Measurements from ENCODE around the gene COL5A1. TPM values are rescaled to one million over a fixed set of nuclear protein-coding genes. Genes with fewer than 3 reads are reported as not detected.

COL5A1 gene
- polyA plus RNA-seq, 1 donor (not counting 4 experiments of a cell fraction or from before 2014, with no cell fraction given): 3.1 TPM

- DNase-seq (ENCODE audit: low read depth, low spot score): no peak
- H4K20me1 ChIP-seq (ENCODE audit: control insufficient read depth, extremely low read depth, insufficient read depth, low read length): no peaks in the 10 kb centered on the region
- H3K9me1 ChIP-seq (ENCODE audit: control insufficient read depth, extremely low read depth, insufficient read depth, low read length): no peaks in the 10 kb centered on the region
- no peaks in the 10 kb centered on the region for H3K9me3 ChIP-seq (ENCODE audit: control insufficient read depth, low read depth, low read length)
- no peaks in the 10 kb centered on the region for H3K36me3 ChIP-seq (ENCODE audit: control insufficient read depth in 2 of 2, extremely low read depth in 1 of 2, insufficient read depth in 2 of 2, low read length in 2 of 2)
- H3K9ac ChIP-seq (ENCODE audit: control insufficient read depth, extremely low read depth, insufficient read depth, low read length): no peak overlapping the region
- H3K79me2 ChIP-seq (ENCODE audit: control insufficient read depth, insufficient read depth, low read length): no peaks in the 10 kb centered on the region
- H3K27ac ChIP-seq (ENCODE audit: control insufficient read depth, insufficient read depth, low read length): no peak overlapping the region
- peaks cover 2% of the 10 kb centered on the region for H3K27me3 ChIP-seq (ENCODE audit: control insufficient read depth, extremely low read depth, insufficient read depth, low read length)
- TF ChIP-seq EZH2 (IDR thresholded peaks at IDR 0.05; ENCODE audit: low read length) (no peak), CTCF (optimal IDR thresholded peaks at IDR 0.05 in 1 of 3, IDR thresholded peaks at IDR 0.05 in 1 of 3, conservative IDR thresholded peaks at IDR 0.05 in 1 of 3; ENCODE audit: extremely low read depth in 1 of 3, insufficient read depth in 2 of 3, low read length in 3 of 3) (no peak)
- H3K4me3 ChIP-seq (ENCODE audit: control insufficient read depth in 2 of 3, extremely low read depth in 1 of 3, insufficient read depth in 2 of 3, low read depth in 1 of 3, low read length in 3 of 3): no peak overlapping the region
- H2AFZ ChIP-seq (ENCODE audit: control insufficient read depth, low read length): no peak overlapping the region
- dilution Hi-C loops (cut with MboI; ENCODE audit: extremely low pct_ligation_motif_present, low sequenced_read_pairs): no loop called here
- H3K4me2 ChIP-seq (ENCODE audit: control insufficient read depth, extremely low read depth, insufficient read depth, low read depth, low read length): no peak overlapping the region
- FAIRE-seq: no peak
- peaks cover 3% of the 10 kb centered on the region for H3K4me1 ChIP-seq (ENCODE audit: control insufficient read depth, extremely low read depth, insufficient read depth, low read length)
Observed at GRCh38 chr9:134891713-134892112, 250.1 kb downstream of the COL5A1 start.

GRCh38 chr9:134892221-134892620 is 250.6 kb downstream of the COL5A1 start:
- FAIRE-seq: no peak
- no peak overlapping the region for H3K27ac ChIP-seq (ENCODE audit: control insufficient read depth, insufficient read depth, low read length)
- TF ChIP-seq EZH2 (IDR thresholded peaks at IDR 0.05; ENCODE audit: low read length): no peak
- no peak for TF ChIP-seq CTCF (optimal IDR thresholded peaks at IDR 0.05 in 1 of 3, IDR thresholded peaks at IDR 0.05 in 1 of 3, conservative IDR thresholded peaks at IDR 0.05 in 1 of 3; ENCODE audit: extremely low read depth in 1 of 3, insufficient read depth in 2 of 3, low read length in 3 of 3)
- peaks cover 3% of the 10 kb centered on the region for H3K4me1 ChIP-seq (ENCODE audit: control insufficient read depth, extremely low read depth, insufficient read depth, low read length)
- no peak overlapping the region for H3K4me2 ChIP-seq (ENCODE audit: control insufficient read depth, extremely low read depth, insufficient read depth, low read depth, low read length)
- no peaks in the 10 kb centered on the region for H3K36me3 ChIP-seq (ENCODE audit: control insufficient read depth in 2 of 2, extremely low read depth in 1 of 2, insufficient read depth in 2 of 2, low read length in 2 of 2)
- H3K9me3 ChIP-seq (ENCODE audit: control insufficient read depth, low read depth, low read length): no peaks in the 10 kb centered on the region
- H3K27me3 ChIP-seq (ENCODE audit: control insufficient read depth, extremely low read depth, insufficient read depth, low read length): peaks cover 7% of the 10 kb centered on the region
- no peak overlapping the region for H3K4me3 ChIP-seq (ENCODE audit: control insufficient read depth in 2 of 3, extremely low read depth in 1 of 3, insufficient read depth in 2 of 3, low read depth in 1 of 3, low read length in 3 of 3)
- H3K9me1 ChIP-seq (ENCODE audit: control insufficient read depth, extremely low read depth, insufficient read depth, low read length): no peaks in the 10 kb centered on the region
- H4K20me1 ChIP-seq (ENCODE audit: control insufficient read depth, extremely low read depth, insufficient read depth, low read length): no peaks in the 10 kb centered on the region
- no peaks in the 10 kb centered on the region for H3K79me2 ChIP-seq (ENCODE audit: control insufficient read depth, insufficient read depth, low read length)
- no peak overlapping the region for H3K9ac ChIP-seq (ENCODE audit: control insufficient read depth, extremely low read depth, insufficient read depth, low read length)
- dilution Hi-C loops (cut with MboI; ENCODE audit: extremely low pct_ligation_motif_present, low sequenced_read_pairs): no loop called here
- no peak for DNase-seq (ENCODE audit: low read depth, low spot score)
- no peak overlapping the region for H2AFZ ChIP-seq (ENCODE audit: control insufficient read depth, low read length)
